ENCODE results near the gene MRGPRX2.

Gene MRGPRX2

DNA sequence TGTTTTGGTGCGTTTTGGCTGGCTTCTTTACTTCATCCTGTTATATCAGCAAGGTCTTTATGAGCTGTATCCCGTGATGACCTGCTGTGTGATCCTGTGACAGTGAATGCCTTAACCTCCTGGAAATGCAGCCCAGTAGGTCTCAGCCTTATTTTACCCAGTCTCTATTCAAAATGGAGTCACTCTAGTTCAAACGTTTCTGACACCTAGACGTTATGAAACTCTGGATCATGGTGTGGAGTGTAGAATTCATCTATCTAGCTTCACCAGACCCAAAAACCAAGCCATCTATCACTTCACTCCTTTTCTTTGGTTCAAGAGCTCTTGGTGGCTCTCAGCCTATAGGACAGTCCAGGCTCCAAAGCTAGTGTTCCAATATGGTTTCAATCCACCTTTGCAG, 28.3 kb upstream of the MRGPRX2 start:
- TF ChIP-seq, protein P1, sequence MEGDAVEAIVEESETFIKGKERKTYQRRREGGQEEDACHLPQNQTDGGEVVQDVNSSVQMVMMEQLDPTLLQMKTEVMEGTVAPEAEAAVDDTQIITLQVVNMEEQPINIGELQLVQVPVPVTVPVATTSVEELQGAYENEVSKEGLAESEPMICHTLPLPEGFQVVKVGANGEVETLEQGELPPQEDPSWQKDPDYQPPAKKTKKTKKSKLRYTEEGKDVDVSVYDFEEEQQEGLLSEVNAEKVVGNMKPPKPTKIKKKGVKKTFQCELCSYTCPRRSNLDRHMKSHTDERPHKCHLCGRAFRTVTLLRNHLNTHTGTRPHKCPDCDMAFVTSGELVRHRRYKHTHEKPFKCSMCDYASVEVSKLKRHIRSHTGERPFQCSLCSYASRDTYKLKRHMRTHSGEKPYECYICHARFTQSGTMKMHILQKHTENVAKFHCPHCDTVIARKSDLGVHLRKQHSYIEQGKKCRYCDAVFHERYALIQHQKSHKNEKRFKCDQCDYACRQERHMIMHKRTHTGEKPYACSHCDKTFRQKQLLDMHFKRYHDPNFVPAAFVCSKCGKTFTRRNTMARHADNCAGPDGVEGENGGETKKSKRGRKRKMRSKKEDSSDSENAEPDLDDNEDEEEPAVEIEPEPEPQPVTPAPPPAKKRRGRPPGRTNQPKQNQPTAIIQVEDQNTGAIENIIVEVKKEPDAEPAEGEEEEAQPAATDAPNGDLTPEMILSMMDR (IDR thresholded peaks at IDR 0.05; ENCODE audit: low read depth, low read length), result no peak

DNA sequence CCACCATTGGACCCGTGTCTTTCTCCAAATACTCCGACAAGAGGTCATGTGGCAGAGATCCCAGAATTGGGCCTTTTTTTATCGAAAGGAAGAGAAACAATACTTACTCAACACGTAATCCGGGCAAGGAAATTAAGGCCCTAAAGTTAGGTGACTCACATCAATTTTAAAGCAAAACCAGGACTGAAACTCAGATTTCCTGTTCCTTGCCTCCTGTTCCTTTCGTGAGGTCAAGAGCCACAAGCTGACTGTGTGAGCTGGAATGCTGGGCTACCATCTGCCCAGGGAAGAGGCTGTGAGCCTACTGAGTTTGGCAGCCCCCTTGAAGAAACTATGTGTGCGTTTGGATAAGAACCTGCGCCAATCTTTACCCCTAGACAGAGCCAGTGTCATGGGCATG, 27.1 kb upstream of the MRGPRX2 start:
- DNase-seq (ENCODE audit: extremely low read depth, low read depth), result no peak
- TF ChIP-seq, protein P1 (IDR thresholded peaks at IDR 0.05; ENCODE audit: low read depth, low read length), result no peak

More for the DNA sequence above, 28.3 kb upstream of the MRGPRX2 start:
- no peak for DNase-seq (ENCODE audit: extremely low read depth, low read depth)

DNA sequence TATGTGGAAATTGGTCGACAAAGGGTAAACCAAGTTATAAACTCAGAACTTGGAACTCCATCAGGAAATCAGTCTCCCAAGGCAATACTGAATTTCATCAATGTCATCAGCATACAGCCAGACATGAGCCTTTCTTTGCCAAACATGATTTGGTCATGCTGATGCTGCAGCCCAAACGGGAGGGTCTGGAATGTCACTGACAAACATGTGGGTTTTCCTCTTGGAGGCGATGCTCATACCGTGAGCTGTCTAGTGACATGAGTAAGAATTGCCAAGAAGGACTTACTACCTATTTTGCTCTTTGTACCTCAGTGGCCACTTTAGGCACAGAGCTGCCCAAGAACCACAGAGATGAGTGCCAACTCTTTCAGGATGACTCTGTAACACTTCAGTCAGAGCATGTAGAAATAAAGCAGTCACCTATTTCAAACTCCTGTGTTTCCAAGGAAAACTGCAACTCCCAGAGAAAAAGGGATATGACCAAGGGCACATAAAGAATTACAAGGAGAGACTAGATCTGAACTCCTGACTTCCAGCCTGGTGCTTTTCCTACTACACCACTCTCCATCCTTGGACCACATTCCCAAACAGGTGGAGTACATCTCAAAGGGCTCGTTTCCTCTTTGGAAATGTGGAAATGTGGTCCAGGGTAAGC, 24.3 kb upstream of the MRGPRX2 start:
- TF ChIP-seq, protein P1 (IDR thresholded peaks at IDR 0.05; ENCODE audit: low read depth, low read length), result no peak
- DNase-seq (ENCODE audit: extremely low read depth, low read depth), result no peak

DNA sequence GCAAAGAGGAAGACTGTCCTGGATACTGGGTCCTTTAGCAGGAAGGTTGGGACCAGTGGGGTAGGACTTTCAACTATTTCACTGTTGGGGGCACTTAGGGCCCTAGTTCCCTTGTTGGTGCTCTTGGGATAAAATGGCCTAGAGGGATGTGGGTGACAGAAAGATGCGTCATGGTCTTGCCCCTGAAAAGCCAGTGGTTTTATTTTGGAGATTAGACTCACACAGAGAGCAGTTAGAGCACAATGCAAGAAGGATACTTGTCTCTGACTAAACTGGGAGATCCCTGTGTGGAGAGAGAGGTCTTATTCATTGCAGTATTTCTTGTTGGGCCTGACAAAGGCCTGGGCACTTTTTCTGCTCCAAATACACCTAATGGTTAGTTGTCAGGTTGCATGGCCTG, 22.6 kb upstream of the MRGPRX2 start:
- no peak for DNase-seq (ENCODE audit: extremely low read depth, low read depth)

DNA sequence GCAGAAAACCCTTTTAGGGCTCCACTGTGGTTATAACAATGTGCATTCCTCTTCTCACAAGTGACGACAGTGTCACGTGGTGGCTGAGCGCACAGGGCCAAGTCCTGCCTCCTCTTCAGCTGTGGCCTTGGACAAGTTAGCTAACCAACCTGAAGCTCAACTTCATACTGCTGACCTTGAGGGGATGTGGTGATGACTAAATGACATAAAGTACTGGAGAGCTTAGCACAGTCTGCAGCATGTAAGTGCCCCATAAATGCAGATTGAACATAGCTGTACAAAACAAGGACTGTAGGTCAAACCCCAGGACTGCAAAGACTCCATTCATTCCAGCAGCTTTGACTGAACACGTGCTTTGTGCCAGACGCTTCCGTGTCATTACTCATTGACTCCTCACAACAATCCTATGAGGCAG, 20.1 kb upstream of the MRGPRX2 start:
- DNase-seq (ENCODE audit: extremely low read depth, low read depth), result no peak
- TF ChIP-seq, protein P1 (IDR thresholded peaks at IDR 0.05; ENCODE audit: low read depth, low read length), result no peak

More for the DNA sequence above, 22.6 kb upstream of the MRGPRX2 start:
- TF ChIP-seq, protein P1 (IDR thresholded peaks at IDR 0.05; ENCODE audit: low read depth, low read length), result no peak

DNA sequence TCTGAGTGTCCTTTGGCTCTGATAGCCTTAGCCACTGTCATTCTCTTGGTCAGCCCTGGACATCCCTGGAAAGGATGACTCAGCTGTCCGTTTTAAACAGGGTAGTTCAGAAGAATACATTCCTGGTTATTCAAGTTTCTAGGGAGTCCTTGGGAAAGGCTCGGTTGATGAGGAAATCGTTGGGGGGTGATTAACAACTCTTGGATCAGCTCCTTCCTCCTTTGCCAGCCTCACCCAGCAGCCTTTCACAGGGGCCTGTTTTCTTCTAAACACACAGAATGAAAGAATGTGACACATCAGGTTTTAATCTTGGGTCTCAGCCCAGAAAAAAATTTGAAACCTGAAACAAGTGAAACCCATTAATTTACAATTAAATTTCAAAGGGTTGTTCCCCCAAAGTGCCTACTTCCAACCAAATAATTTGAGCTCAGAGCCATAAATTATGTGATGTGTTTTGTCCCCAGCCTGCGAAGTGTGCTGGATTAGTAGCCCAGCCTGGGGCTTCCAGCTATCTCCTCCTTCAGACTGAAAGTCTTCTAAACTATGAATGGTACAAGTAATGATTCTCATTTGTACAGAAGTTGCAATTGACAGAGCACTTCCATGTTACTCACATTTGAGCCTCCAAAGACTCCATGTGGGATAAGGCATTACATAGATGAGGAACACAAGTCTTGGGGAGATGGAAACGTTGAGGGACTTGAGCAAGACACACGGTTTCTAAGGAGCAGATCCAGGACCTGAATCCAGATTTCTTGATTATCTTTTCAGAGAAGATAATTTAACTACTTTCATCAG, 19.3 kb upstream of the MRGPRX2 start:
- peak; percentile 73 for DNase-seq (ENCODE audit: extremely low read depth, low read depth)

More for the DNA sequence above, 19.3 kb upstream of the MRGPRX2 start:
- TF ChIP-seq, protein P1 (IDR thresholded peaks at IDR 0.05; ENCODE audit: low read depth, low read length), result no peak
